GM12872 (cell line): ENCODE results near the gene MPRIP.

Experiments used
- TF ChIP-seq, protein P1 (sequence below): IDR thresholded peaks from 3 replicates; pipeline ENCODE4 v1.5.1; 2011; ENCODE audit warnings: low read depth, mild to moderate bottlenecking, low read length, moderate library complexity; ENCODE audit not compliant: insufficient read depth

MPRIP gene

DNA sequence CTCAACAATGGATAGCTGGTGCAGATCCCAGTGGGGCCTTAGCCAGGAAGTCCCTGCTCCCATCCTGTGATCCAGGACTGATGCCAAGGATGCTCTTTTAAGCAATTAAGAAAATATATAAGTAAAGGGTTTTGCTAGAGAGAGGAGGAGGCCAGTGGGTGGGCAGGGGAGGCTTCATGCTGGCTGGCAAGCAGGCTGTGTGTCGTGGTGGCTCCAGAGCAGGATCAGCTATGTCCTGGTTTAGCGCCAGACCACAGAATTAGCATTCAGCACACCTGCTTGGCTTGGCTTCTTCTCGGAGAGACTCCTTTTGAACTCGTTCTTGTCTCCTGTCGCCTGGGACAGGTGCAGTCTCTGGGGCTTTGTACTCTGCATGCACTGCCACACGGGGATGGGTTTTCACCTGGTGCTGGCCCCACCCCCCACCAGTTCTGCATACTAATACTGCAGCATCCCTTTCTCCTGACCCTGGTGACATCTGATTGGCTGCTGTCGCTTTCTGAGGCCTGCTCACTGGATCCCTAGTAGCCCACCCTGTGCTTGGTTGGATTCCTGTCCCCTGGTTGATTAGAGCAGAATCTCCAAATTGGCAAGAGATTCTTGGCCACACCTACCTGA lies 97.8 kb downstream of the MPRIP start:
- TF ChIP-seq, protein P1, sequence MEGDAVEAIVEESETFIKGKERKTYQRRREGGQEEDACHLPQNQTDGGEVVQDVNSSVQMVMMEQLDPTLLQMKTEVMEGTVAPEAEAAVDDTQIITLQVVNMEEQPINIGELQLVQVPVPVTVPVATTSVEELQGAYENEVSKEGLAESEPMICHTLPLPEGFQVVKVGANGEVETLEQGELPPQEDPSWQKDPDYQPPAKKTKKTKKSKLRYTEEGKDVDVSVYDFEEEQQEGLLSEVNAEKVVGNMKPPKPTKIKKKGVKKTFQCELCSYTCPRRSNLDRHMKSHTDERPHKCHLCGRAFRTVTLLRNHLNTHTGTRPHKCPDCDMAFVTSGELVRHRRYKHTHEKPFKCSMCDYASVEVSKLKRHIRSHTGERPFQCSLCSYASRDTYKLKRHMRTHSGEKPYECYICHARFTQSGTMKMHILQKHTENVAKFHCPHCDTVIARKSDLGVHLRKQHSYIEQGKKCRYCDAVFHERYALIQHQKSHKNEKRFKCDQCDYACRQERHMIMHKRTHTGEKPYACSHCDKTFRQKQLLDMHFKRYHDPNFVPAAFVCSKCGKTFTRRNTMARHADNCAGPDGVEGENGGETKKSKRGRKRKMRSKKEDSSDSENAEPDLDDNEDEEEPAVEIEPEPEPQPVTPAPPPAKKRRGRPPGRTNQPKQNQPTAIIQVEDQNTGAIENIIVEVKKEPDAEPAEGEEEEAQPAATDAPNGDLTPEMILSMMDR: no peak

- TF ChIP-seq, protein P1: no peak
Observed at GRCh38 chr17:17140590-17140980, 98.3 kb downstream of the MPRIP start.

- TF ChIP-seq, protein P1: no peak
Observed at GRCh38 chr17:17141279-17141678, 99.0 kb downstream of the MPRIP start.

DNA sequence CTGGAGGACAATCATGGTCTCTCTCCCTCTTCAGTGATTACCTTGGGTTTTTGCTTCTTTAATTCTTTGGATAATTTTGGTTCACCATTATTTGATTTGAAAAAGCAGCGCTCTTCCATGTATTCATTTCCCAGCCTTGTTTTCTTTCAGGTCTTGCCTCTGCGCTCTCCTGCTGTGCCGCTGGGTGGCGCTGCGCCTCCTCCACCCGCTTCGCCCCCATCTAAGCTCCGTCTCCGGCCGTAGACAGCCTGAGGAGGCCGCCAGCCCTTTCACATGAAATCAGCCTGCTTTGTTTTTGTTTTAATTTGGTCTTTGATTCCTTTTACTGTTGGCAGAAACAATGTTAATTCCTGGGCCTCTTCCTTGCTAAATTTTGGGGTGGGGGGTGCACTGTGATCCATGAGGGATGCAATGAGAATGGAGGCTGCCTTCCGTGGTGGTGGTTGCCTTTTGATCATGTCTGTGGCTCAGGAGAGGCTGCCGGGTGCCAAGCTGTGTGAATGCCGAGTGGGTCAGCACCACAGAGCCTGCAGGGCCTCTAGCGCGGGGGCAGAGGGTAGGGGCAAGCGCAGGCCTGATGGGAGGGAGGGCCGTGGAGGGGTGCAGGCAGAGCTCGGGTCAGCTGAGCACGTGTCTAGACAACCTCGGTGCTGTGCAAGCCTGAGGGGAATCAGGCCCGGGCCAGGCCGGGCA lies 99.7 kb downstream of the MPRIP start:
- TF ChIP-seq, protein P1: peak; percentile 32; the same call in 1 of the 3 replicates

DNA sequence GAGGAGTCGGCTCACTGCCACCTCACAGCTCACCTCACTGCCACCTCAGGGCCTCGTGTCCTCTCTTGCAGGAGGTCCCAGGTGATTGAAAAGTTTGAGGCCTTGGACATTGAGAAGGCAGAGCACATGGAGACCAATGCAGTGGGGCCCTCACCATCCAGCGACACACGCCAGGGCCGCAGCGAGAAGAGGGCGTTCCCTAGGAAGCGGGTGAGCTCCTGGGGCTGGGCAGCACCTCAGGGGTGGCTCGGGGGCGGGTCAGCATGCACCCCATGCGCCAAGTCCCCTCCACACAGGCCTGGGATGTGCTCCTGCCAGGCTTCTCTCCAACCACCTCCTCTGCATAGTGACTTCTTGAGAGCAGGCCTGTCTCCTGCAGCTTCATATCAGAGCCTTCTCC lies 100.3 kb downstream of the MPRIP start:
- TF ChIP-seq, protein P1: no peak

GRCh38 chr17:17143501-17143900 lies 101.2 kb downstream of the MPRIP start:
- TF ChIP-seq, protein P1: no peak

- TF ChIP-seq, protein P1: no peak
Observed at GRCh38 chr17:17144061-17144460, 101.8 kb downstream of the MPRIP start.
